ENCODE measurements around the gene SBDS.

DNA sequence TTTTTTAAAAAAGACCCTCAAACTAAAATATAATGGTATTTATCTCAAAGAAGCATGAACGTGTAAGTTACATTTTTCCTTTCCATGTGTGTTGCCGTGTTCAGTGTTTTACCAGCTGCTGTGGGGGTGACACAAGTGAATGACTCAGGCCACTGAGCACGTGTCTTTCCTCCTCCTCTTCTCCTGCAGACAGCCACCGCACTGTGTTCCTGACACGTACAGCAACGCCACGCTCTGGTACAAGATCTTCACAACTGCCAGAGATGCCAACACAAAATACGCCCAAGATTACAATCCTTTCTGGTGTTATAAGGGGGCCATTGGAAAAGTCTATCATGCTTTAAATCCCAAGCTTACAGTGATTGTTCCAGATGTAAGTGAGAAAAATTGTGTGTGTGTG lies 44.6 kb downstream of the SBDS start:
- TF ChIP-seq CTCF (IDR thresholded peaks at IDR 0.05): no peak
- TF ChIP-seq EZH2 (IDR thresholded peaks at IDR 0.05; ENCODE audit: borderline replicate concordance, insufficient read depth, low read depth, low read length, poor library complexity, severe bottlenecking): no peak
